Measurements from ENCODE around the gene ZNF574. TPM values are rescaled to one million over a fixed set of nuclear protein-coding genes. Genes with fewer than 3 reads are reported as not detected.

ZNF574 gene
- total and polyA plus RNA-seq, 2 donors (not counting 1 experiment from before 2014, with no cell fraction given): 5.1 to 9.9 TPM

- no peaks in the 10 kb centered on the region for H3K36me3 ChIP-seq (ENCODE audit: control insufficient read depth, insufficient read depth, low read length)
- TF ChIP-seq CTCF (conservative IDR thresholded peaks at IDR 0.05 in 1 of 2, IDR thresholded peaks at IDR 0.05 in 1 of 2; ENCODE audit: low read depth in 1 of 2, low read length in 2 of 2) (no peak), EZH2 (IDR thresholded peaks at IDR 0.05; ENCODE audit: low read length, missing control alignments) (no peak)
- no peak overlapping the region for H3K27ac ChIP-seq (ENCODE audit: insufficient read depth, low read length)
- no peak overlapping the region for H3K4me3 ChIP-seq (replicated peaks in 1 of 4; ENCODE audit: control extremely low read depth in 1 of 4, insufficient read depth in 1 of 4, low read depth in 3 of 4, low read length in 4 of 4)
- no peaks in the 10 kb centered on the region for H3K9me3 ChIP-seq (ENCODE audit: control insufficient read depth, insufficient read depth, low read depth, low read length)
- no peak overlapping the region for H3K9ac ChIP-seq (ENCODE audit: insufficient read depth, low read length)
- DNase-seq (ENCODE audit: low read depth in 2 of 2): no peak
- no peak overlapping the region for H2AFZ ChIP-seq (ENCODE audit: low read length)
- H4K20me1 ChIP-seq (ENCODE audit: control insufficient read depth, extremely low read depth, insufficient read depth, low read length): no peaks in the 10 kb centered on the region
- no peaks in the 10 kb centered on the region for H3K27me3 ChIP-seq (ENCODE audit: control insufficient read depth, insufficient read depth, low read length)
- H3K4me2 ChIP-seq (ENCODE audit: extremely low read depth, insufficient read depth, low read length): no peak overlapping the region
- H3K4me1 ChIP-seq (ENCODE audit: control insufficient read depth, extremely low read depth, insufficient read depth, low read length): peaks cover 4% of the 10 kb centered on the region
- no peaks in the 10 kb centered on the region for H3K79me2 ChIP-seq (ENCODE audit: control insufficient read depth, insufficient read depth, low read length)
Measured at GRCh38 chr19:42093926-42094325, 18.0 kb downstream of the ZNF574 start.

DNA sequence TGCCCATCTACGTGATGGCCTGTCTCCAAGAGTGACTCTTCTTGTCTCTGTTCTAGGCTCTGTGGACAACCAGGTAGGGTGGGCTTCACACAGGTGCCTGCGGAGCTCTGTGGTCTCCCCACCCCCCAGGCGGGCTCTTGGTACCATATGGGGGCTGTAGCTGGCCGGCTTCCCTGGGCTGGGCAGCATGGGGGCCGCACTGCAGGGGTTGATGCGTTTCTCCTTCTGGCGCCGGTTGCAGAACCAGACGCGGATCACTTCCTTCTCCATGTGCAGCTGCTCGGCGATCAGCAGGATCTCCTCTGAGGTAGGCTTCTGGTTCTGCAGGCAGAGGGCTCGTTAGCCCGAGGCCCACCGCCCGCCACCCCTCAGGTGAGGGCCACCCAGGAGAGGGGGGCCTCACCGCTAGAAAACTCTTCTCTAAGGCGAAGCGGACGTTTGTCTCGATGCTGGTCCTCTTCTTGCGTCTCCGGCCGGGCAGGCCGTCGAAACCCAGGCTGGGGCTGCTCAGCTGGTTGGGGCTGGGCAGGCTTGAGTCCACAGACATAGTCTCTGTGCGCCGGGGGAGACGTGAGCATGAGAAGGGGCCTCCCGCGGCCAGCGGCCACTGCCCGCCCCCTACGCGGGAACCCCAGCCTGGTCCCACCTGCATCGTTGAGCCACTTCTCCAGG, 19.3 kb downstream of the ZNF574 start:
- Histone ChIP-seq H3K27me3 (ENCODE audit: control insufficient read depth, insufficient read depth, low read length) (no peaks in the 10 kb centered on the region), H3K4me3 (replicated peaks in 1 of 4; ENCODE audit: control extremely low read depth in 1 of 4, insufficient read depth in 1 of 4, low read depth in 3 of 4, low read length in 4 of 4) (no peak overlapping the region), H3K9ac (ENCODE audit: insufficient read depth, low read length) (no peak overlapping the region), H3K36me3 (ENCODE audit: control insufficient read depth, insufficient read depth, low read length) (no peaks in the 10 kb centered on the region), H3K79me2 (ENCODE audit: control insufficient read depth, insufficient read depth, low read length) (no peaks in the 10 kb centered on the region), H3K9me3 (ENCODE audit: control insufficient read depth, insufficient read depth, low read depth, low read length) (no peaks in the 10 kb centered on the region), H3K4me1 (ENCODE audit: control insufficient read depth, extremely low read depth, insufficient read depth, low read length) (peaks cover 4% of the 10 kb centered on the region), H3K27ac (ENCODE audit: insufficient read depth, low read length) (no peak overlapping the region), H2AFZ (ENCODE audit: low read length) (no peak overlapping the region), H4K20me1 (ENCODE audit: control insufficient read depth, extremely low read depth, insufficient read depth, low read length) (no peaks in the 10 kb centered on the region), H3K4me2 (ENCODE audit: extremely low read depth, insufficient read depth, low read length) (no peak overlapping the region)
- TF ChIP-seq EZH2 (IDR thresholded peaks at IDR 0.05; ENCODE audit: low read length, missing control alignments): no peak
- TF ChIP-seq CTCF (conservative IDR thresholded peaks at IDR 0.05 in 1 of 2, IDR thresholded peaks at IDR 0.05 in 1 of 2; ENCODE audit: low read depth in 1 of 2, low read length in 2 of 2): no peak
- no peak for DNase-seq (ENCODE audit: low read depth in 2 of 2)

- H3K27me3 ChIP-seq (ENCODE audit: control insufficient read depth, insufficient read depth, low read length): no peaks in the 10 kb centered on the region
- peaks cover 4% of the 10 kb centered on the region for H3K4me1 ChIP-seq (ENCODE audit: control insufficient read depth, extremely low read depth, insufficient read depth, low read length)
- H3K4me3 ChIP-seq (replicated peaks in 1 of 4; ENCODE audit: control extremely low read depth in 1 of 4, insufficient read depth in 1 of 4, low read depth in 3 of 4, low read length in 4 of 4): no peak overlapping the region
- no peaks in the 10 kb centered on the region for H3K9me3 ChIP-seq (ENCODE audit: control insufficient read depth, insufficient read depth, low read depth, low read length)
- TF ChIP-seq EZH2 (IDR thresholded peaks at IDR 0.05; ENCODE audit: low read length, missing control alignments) (no peak), CTCF (conservative IDR thresholded peaks at IDR 0.05 in 1 of 2, IDR thresholded peaks at IDR 0.05 in 1 of 2; ENCODE audit: low read depth in 1 of 2, low read length in 2 of 2) (no peak)
- H2AFZ ChIP-seq (ENCODE audit: low read length): no peak overlapping the region
- H3K27ac ChIP-seq (ENCODE audit: insufficient read depth, low read length): no peak overlapping the region
- H3K4me2 ChIP-seq (ENCODE audit: extremely low read depth, insufficient read depth, low read length): no peak overlapping the region
- H3K79me2 ChIP-seq (ENCODE audit: control insufficient read depth, insufficient read depth, low read length): no peaks in the 10 kb centered on the region
- H3K36me3 ChIP-seq (ENCODE audit: control insufficient read depth, insufficient read depth, low read length): no peaks in the 10 kb centered on the region
- no peak overlapping the region for H3K9ac ChIP-seq (ENCODE audit: insufficient read depth, low read length)
- H4K20me1 ChIP-seq (ENCODE audit: control insufficient read depth, extremely low read depth, insufficient read depth, low read length): no peaks in the 10 kb centered on the region
- no peak for DNase-seq (ENCODE audit: low read depth in 2 of 2)
Measured at GRCh38 chr19:42095814-42096230, 19.9 kb downstream of the ZNF574 start.

All from fibroblast of lung (primary cell).